DMS53 treated with DMSO at 0.1 percent for 48 hours (cell line): ENCODE measurements around the gene NFIB.

Experiments
- DNase-seq: peaks from one replicate; lab custom pipeline; 2025; ENCODE audit not compliant: unreplicated experiment; lab: John Stamatoyannopoulos, UW

Gene NFIB

DNA sequence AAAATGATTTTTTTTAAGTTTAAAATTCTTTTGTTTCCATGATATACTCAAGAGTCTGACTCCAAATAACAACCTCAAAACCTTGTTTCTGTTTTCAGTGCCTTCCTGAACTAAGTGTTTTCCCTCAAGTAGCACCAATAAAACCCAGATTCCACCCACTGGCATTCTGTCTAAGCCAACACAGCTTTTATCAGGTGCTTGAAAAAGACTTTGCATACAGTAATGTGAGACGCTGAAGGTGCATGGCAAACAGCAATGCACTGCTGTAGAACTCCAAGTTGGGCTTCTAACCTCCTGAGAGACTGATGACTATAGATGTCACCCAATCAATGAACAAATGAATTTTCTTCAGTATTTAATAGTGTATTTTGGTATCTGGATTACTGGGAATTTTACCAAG lies 95.7 kb downstream of the NFIB start:
- no peak for DNase-seq

DNA sequence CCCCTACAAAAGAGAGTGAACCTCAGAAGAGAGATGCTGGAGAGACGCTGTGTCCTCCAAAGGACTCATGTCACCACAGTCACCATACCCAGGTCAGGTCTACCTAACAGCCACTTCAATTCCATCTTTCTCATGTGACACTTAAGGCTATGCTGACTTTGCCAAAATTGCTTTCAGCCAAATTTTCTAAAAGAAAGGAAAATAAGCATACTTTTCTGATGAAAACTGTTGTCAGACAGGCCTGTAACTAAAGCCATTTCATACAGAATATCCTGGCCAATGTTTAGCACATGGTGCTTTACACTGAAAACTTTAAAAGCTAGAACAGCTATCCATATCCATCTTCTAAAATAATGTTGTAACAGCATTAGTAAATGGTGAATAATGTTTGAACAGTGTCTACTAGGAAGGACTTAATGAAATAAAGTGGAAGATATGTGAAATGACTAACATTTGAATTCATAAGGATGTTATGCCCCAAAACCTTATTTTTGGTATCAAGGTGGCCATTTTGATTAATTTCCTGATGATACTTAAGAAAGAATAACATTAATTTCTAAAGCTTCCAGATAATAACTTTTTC lies 97.2 kb downstream of the NFIB start:
- no peak for DNase-seq

- DNase-seq, result no peak
Observed at GRCh38 chr9:14215614-14216013, 98.3 kb downstream of the NFIB start.

GRCh38 chr9:14214693-14215092 lies 99.2 kb downstream of the NFIB start:
- no peak for DNase-seq

DNA sequence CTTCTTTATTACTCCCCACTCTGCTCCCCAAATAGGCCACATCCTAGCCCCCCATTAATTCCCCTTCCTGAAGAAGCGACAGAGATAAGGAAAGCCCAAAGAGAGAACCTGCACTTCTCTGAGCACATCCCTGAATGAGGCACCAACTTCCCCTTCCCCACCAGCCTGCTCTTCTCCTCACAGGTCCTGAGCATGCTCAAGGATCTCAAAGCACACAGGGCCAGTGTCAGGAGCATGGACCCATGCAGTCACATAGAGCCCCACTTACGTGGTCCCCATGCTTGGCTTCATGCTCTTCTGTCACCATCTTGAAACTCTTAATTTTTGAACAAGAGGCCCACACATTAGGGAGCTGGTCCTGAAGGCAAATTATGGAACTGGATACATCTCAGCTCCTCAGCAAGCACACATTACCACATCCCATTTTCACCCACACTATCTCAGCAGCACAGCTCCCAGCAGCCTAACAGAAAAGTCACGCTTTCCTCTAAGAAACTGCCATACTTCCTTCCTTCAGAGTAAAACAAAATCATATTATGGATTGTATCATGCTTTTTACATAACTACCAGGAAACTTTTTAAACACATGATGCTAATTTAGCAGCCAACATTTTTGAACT lies 99.8 kb downstream of the NFIB start:
- no peak for DNase-seq

DNA sequence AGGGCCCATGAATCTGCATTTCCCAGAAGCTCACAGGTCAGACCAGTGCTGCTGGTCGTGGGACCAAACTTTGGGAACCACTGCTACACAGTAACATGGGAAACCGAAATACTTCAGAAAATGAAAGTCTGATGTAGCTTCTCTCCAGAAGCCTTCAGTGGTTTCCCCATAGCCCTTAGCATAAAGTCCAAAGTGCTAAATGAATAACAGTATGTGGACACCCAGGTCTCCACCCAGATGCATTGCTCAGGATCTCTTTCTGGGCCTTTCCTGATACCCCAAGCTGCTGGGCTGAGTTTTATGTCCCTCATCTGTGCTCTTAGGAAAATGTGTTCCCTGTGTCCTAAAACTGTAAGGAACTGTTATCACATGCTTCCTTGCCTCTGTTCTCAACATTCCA lies 100.4 kb downstream of the NFIB start:
- no peak for DNase-seq

DNA sequence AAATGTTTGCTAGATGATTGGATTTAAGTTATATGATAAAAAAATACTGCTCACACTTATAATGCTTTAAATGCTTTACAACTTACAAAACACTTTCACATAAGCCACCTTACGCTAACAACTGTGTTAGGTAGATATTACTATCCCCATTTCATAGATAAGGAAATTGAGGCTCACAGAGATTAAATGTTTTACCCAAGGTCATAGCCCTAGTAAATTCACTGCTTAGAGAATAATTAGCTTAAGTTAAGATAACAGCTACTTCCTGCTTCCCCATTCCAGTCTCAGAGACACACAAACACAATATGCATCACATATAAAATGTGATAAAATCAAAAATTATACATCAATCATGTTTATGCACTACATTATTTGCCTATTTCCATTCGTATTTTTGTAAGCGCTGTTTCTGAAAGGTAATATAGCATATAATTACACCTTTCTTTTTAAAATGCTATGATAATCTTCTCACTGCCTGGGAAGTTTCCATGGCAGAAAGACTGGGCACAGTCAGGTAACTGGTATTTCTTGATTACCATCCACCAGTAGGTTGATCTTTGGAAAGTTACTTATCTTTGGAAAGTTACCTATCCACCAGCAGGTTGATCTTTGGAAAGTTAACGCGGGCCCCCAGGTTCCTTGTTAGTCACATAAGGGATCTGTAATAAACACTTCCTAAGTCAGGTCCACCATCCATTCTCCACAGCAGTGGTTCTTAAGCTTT lies 101.1 kb downstream of the NFIB start:
- DNase-seq, result no peak

GRCh38 chr9:14212077-14212476 lies 101.9 kb downstream of the NFIB start:
- DNase-seq, result no peak

DNA sequence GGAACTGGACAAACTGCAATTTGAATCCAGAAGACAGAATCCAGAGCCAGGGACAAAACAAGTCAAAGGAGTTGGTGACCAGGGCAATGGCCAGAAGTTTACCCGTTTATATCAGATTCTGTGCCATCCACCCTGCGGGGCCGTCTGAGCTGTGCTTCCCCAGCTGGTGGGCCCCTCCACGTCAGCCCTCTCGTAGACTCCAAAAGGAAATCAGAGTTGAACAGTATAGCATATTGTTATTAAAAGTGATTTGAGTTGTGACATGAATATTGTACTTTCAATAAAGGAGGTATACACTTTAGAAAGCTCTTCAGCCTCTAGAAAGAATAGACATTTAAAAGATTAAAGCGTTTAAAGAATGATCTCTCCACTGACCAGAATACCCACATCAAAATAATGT lies 102.4 kb downstream of the NFIB start:
- DNase-seq, result no peak

DNA sequence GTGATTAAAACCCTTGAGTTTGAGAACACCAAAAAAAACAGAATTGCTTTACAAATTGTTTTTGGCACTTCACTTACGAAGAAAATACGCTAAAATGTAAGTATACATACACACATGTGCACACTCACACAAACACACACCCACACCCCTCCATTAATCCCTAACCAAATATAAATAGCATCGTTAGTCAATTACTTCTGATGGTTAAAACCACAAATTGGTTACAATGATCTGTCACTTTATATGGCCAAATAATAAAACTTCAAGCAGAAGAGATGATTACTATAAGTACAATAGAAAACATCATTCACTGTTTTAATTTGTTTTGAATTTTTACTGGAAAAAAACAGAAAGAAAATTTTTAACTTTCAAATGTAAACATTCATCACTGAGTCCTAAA lies 103.5 kb downstream of the NFIB start:
- DNase-seq, result no peak

DNA sequence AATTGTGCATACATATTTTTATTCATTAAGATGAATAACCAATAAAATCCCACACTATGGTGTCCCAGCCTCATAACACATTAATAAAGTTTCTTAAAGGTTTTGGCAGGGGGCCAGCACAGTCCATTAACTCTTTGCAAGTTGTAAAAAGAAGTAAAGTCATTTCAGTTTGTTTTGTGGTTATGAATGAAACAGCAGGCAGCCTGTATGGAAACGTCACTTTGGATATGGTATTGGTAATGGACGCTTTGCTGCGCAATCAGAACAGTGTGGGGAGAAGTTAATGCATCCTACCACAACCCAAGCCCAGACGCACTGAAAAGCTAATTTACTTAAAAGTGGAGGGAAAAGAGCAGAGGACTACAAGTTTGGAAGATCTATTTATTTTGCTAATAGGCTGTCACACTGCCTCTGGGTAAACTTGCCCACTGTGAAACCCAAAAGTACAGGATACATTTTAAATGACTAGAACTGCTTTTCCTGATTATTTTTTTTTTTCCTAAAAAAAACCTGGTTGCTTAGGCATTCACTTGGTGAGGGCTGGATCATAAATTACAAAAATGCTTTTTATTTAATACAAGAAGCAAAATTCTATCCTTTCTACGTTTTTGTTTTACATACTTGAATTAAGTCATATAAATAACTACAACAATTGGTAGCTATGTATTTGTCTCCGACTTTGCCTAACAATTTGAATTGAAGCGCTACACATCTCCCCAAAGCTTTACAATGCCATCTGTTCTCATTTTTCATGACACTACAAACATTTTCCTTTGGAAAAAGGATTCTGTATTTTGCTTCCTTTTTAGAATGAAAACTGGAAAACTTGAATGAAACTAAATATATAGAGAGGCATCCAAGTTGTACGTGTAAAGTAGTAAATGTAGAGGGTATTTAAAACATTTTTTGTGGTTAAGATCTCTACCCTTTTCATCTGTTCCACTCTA lies 104.3 kb downstream of the NFIB start:
- no peak for DNase-seq

DNA sequence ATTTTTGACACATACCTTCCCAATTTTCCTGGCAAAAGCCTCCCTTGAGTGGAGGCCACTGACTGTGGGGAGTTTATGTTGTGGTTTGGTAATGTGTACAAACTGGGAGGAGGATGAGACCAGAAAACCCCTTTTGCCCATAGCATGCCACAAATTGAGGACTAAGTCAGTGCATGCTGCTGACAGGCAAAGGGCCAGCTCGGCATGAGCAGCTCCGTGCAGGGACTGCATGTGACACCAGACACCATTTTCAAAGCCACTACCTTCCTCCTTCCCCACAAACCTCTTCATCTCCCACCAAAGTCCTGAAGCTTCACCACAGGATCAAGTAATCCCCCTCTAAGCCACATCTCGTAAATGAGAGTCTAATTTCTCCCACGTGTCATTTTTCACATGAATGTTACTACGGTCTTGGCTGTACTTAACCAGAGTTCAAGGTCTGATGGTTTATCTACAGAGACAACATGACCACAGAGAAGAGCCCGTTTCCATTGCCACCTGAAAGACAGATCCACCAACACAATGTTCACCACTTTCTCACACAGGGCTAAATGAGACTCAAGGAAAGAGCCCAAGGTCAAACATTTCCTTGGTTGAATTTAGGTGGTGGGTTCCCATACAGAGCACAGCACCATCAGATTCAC lies 106.5 kb downstream of the NFIB start:
- no peak for DNase-seq

DNA sequence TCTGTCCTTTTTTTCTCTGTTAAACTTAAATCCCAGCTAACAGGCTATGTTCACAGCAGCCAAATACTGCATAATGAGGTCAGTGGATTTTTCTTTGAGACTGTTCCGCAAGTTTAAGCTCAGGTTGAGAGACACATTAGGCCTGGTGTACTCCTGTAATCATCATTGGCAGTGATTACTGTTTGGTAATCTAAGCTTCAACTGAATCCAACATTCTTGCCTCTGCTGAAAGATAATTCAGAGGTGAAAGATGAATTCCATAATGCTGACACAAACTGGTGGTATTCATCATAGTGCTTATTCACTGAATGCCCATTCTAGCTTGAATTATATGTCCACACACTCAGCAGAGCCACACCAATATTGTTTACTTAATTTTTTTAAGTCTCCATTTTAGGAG lies 108.5 kb downstream of the NFIB start:
- no peak for DNase-seq

GRCh38 chr9:14203356-14204056 lies 110.4 kb downstream of the NFIB start:
- DNase-seq, result no peak

DNA sequence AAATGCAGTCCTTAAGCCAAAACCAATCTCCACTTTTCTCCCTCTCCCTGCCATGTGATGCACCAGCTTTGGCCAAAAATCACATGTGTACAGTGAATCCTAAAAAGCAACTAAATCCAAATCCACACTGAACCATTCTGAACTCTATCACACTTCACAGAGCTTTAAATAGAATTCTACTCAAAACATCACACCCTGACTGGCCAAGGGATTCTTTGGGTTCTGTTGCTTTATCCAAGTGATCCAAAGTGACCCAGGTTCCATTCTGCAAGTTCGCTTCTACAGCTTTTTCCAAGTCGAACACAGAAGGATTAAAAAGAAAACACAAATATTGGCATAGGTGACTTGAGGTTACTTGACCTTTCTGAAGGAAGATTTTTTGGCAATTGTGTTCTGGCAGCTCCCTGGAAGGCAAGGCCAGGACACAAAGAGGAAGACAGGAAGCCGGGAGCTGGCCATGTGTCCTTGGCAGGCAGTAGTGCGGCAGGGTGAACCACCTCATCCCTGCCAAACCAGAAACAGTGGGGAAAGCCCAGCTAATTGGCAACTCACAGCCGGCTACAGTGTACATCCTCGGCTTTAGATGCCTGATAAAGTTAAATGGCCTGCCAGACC lies 115.0 kb downstream of the NFIB start:
- DNase-seq, result no peak

- DNase-seq, result no peak
Observed at GRCh38 chr9:14198047-14198840, 115.7 kb downstream of the NFIB start.

DNA sequence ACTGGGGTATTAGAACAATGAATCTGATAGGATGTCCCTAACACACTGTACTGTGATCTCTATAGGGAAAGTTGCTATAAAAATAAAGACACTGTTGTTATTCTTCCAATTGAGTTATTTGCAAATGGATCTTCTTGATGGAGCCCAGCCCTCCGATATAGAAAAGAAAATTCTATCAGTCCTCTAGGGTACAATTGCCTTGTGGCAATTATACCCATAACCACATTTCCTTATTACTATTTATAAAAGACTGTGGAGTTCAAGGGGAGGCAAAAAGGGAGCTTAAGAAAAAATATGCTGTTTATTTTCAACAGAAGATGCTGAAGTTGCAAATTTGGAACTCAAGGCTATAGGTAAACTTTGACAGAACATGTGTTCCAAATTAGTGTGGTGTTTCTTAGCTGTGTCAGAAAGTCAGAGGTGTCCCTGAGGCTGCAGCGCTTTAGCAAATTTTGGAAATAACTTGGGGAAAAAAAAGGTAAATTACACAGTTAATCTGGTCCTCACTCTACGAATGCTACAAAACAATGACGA lies 116.5 kb downstream of the NFIB start:
- no peak for DNase-seq

- no peak for DNase-seq
Observed at GRCh38 chr9:14193328-14193990, 120.5 kb downstream of the NFIB start.
